H1 (cell line): ENCODE measurements around the gene STAC.

Source experiments
- ATF2 ChIP-seq: IDR thresholded peaks from 2 replicates; pipeline ENCODE4 v1.6.1; 2012; ENCODE audit warnings: low read length, inconsistent platforms
- ATF3 ChIP-seq: IDR thresholded peaks from 2 replicates; pipeline ENCODE4 v1.6.1; 2011; ENCODE audit warnings: low read depth, mild to moderate bottlenecking, low read length; ENCODE audit not compliant: insufficient read depth
- BRCA1 ChIP-seq: IDR thresholded peaks from 2 replicates; pipeline ENCODE4 v1.6.1; 2012; ENCODE audit warnings: low read depth, low read length, improper control_type of control experiment
- CREB1 ChIP-seq: IDR thresholded peaks from 2 replicates; pipeline ENCODE4 v1.6.1; 2012; ENCODE audit warnings: inconsistent platforms
- CTCF ChIP-seq, 3 experiments: IDR thresholded peaks; 1 replicate in 2 of 3; 2 replicates in 1 of 3; pipeline versions ENCODE4 v1.5.1 to v1.6.1; 2011; ENCODE audit warnings: low read length in 3 of 3, mild to moderate bottlenecking in 3 of 3, inconsistent platforms in 2 of 3, low read depth in 1 of 3, moderate library complexity in 1 of 3; ENCODE audit not compliant: insufficient read depth in 1 of 3; ENCODE audit errors: control extremely low read depth in 1 of 3
- EZH2 ChIP-seq: fragments of 200-600 bp; sonication (generic); IDR thresholded peaks from 2 replicates; pipeline ENCODE4 v1.7.1; 2012; ENCODE audit warnings: low read depth, mild to moderate bottlenecking, moderate library complexity, low read length, inconsistent platforms; ENCODE audit not compliant: severe bottlenecking
- GTF2F1 ChIP-seq: IDR thresholded peaks from 2 replicates; pipeline ENCODE4 v1.6.1; 2012; ENCODE audit warnings: low read depth, low read length, improper control_type of control experiment, borderline replicate concordance
- KDM5A ChIP-seq: fragments of 200-600 bp; IDR thresholded peaks from 2 replicates; pipeline ENCODE4 v1.7.1; 2012; ENCODE audit warnings: mild to moderate bottlenecking, low read length, inconsistent platforms, mixed read lengths
- POLR2A ChIP-seq, 2 experiments: IDR thresholded peaks; 1 replicate in 1 of 2; 2 replicates in 1 of 2; pipeline ENCODE4 v1.6.1; 2011; ENCODE audit warnings: low read depth in 2 of 2, low read length in 2 of 2, mild to moderate bottlenecking in 2 of 2; ENCODE audit errors: control extremely low read depth in 1 of 2
- POLR2AphosphoS5 ChIP-seq: IDR thresholded peaks from 2 replicates; pipeline ENCODE4 v1.6.1; 2011; ENCODE audit warnings: low read depth, low read length
- SP2 ChIP-seq: IDR thresholded peaks from 2 replicates; pipeline ENCODE4 v1.6.1; 2012; ENCODE audit warnings: mild to moderate bottlenecking, low read length, inconsistent platforms
- TCF12 ChIP-seq: IDR thresholded peaks from 2 replicates; pipeline ENCODE4 v1.6.1; 2011; ENCODE audit warnings: low read depth, mild to moderate bottlenecking, low read length
- YY1 ChIP-seq: IDR thresholded peaks from 2 replicates; pipeline ENCODE4 v1.6.1; 2011; ENCODE audit warnings: low read depth, mild to moderate bottlenecking, low read length

- no peak for TF ChIP-seq POLR2AphosphoS5
- TF ChIP-seq ATF2: no peak
- no peak for TF ChIP-seq SP2
- no peak for TF ChIP-seq POLR2A (IDR thresholded peaks at IDR 0.05; ENCODE audit: control extremely low read depth in 1 of 2, low read depth in 2 of 2, low read length in 2 of 2)
- no peak for TF ChIP-seq KDM5A
- TF ChIP-seq CTCF (IDR thresholded peaks at IDR 0.05; ENCODE audit: control extremely low read depth in 1 of 3, insufficient read depth in 1 of 3, low read depth in 1 of 3, low read length in 3 of 3): no peak
- no peak for TF ChIP-seq GTF2F1
- no peak for TF ChIP-seq BRCA1
- no peak for TF ChIP-seq TCF12
- no peak for TF ChIP-seq EZH2
- no peak for TF ChIP-seq YY1
- TF ChIP-seq CREB1: no peak
- TF ChIP-seq ATF3: no peak
These were observed 36.3 kb downstream of the STAC start for GRCh38 chr3:36416599-36416998.
